ENCODE results near the gene LCLAT1.

The LCLAT1 gene

GRCh38 chr2:30670453-30670852 is 223.4 kb downstream of the LCLAT1 start:
- TF ChIP-seq GABPA (IDR thresholded peaks at IDR 0.05; ENCODE audit: low read depth) (no peak), REST (IDR thresholded peaks at IDR 0.05; ENCODE audit: insufficient replicate concordance, low read depth) (no peak), CTCF (IDR thresholded peaks at IDR 0.05; ENCODE audit: insufficient read depth, low read length) (no peak), POLR2AphosphoS5 (IDR thresholded peaks at IDR 0.05; ENCODE audit: low read depth) (no peak), SPI1 (IDR thresholded peaks at IDR 0.05; ENCODE audit: borderline replicate concordance, low read depth) (no peak)
- no peak for DNase-seq (ENCODE audit: low read depth in 1 of 2, low spot score in 1 of 2)
- Histone ChIP-seq H3K27ac (replicated peaks) (no peak overlapping the region), H3K4me3 (replicated peaks; ENCODE audit: insufficient read depth, low read length) (no peak overlapping the region), H3K27me3 (ENCODE audit: insufficient read depth, poor library complexity, severe bottlenecking) (no peaks in the 10 kb centered on the region)

DNA sequence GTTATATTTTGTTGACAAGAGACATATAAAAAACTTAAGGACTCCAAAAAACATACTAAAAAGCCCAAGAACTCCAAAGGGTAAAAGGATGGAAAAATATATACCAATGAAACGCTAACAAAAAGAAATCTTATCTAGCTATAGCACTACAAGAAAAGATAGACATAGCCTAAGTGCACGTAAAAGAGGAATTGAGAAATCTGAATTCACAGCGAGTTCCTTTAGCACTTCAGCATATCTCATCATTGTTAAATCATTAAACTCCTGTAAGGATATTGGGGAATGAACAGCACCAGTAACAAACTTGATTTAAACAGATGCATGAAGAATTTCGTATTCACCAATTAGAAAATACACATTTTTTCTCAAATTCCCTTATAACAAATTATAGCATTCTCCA is 226.1 kb downstream of the LCLAT1 start:
- no peak for DNase-seq (ENCODE audit: low read depth in 1 of 2, low spot score in 1 of 2)

DNA sequence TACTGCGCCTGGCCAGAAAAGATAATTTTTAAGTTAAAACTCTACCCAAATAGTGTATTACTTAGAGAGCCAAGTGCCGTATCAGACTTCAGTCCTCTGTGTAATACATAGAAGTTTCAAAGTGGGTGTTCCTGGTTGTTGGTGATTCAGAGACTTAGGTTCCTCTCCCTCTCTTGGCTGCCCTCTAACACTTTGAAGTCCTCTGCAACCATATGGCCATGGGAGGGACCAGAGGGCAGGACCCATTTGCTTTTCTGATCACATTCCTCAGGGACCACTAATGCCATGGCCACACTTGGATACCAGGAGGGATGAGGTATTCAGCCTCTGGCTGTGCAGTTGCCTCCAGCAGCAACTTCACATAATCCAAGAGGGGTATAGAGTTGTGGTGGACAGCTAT is 228.7 kb downstream of the LCLAT1 start:
- no peak for DNase-seq (ENCODE audit: low read depth in 1 of 2, low spot score in 1 of 2)
- no peak overlapping the region for H3K4me3 ChIP-seq (replicated peaks; ENCODE audit: insufficient read depth, low read length)
- H3K27me3 ChIP-seq (ENCODE audit: insufficient read depth, poor library complexity, severe bottlenecking): no peaks in the 10 kb centered on the region
- no peak overlapping the region for H3K27ac ChIP-seq (replicated peaks)
- TF ChIP-seq REST (IDR thresholded peaks at IDR 0.05; ENCODE audit: insufficient replicate concordance, low read depth): no peak
- no peak for TF ChIP-seq SPI1 (IDR thresholded peaks at IDR 0.05; ENCODE audit: borderline replicate concordance, low read depth)
- TF ChIP-seq POLR2AphosphoS5 (IDR thresholded peaks at IDR 0.05; ENCODE audit: low read depth): no peak
- no peak for TF ChIP-seq GABPA (IDR thresholded peaks at IDR 0.05; ENCODE audit: low read depth)
- TF ChIP-seq CTCF (IDR thresholded peaks at IDR 0.05; ENCODE audit: insufficient read depth, low read length): no peak

More for the DNA sequence above, 226.1 kb downstream of the LCLAT1 start:
- TF ChIP-seq REST (IDR thresholded peaks at IDR 0.05; ENCODE audit: insufficient replicate concordance, low read depth) (no peak), GABPA (IDR thresholded peaks at IDR 0.05; ENCODE audit: low read depth) (no peak), POLR2AphosphoS5 (IDR thresholded peaks at IDR 0.05; ENCODE audit: low read depth) (no peak), CTCF (IDR thresholded peaks at IDR 0.05; ENCODE audit: insufficient read depth, low read length) (no peak), SPI1 (IDR thresholded peaks at IDR 0.05; ENCODE audit: borderline replicate concordance, low read depth) (no peak)
- Histone ChIP-seq H3K4me3 (replicated peaks; ENCODE audit: insufficient read depth, low read length) (no peak overlapping the region), H3K27me3 (ENCODE audit: insufficient read depth, poor library complexity, severe bottlenecking) (no peaks in the 10 kb centered on the region), H3K27ac (replicated peaks) (no peak overlapping the region)

Data from HL-60 (cell line).